GM19468 (cell line): ENCODE measurements around the gene ACHE.
"Not testable (repeated sequence)": the region's sequence is repeated elsewhere in the genome, so short reads cannot be mapped to it uniquely, and the experiment has no call there.

Experiments used
- ATAC-seq: cut with Tn5 transposase; IDR thresholded peaks from one replicate; pipeline ENCODE4 v1.9.1; 2021; ENCODE audit warnings: mild to moderate bottlenecking, moderate library complexity, moderate number of reproducible peaks; ENCODE audit not compliant: unreplicated experiment; ENCODE audit errors: extremely low read depth

ACHE gene

DNA sequence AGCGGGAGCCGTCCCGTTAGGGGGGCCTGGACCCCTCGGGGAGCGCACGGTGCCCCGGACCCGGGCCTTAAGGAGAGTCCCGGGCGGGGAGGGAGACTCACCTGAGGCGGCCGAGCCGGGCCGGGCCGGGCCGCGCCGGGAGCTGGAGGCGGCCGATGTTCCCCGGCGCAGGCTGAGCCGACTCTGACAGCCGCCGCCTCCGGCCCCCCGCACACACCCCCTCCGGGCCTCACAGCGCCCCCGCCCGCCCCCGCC, at the start of gene ACHE:
Gene ACHE (minus strand): TSS at position 188 of the 255 bp plus-strand sequence. CDS start 1,656 bp downstream, outside the sequence.
- ATAC-seq: no peak

DNA sequence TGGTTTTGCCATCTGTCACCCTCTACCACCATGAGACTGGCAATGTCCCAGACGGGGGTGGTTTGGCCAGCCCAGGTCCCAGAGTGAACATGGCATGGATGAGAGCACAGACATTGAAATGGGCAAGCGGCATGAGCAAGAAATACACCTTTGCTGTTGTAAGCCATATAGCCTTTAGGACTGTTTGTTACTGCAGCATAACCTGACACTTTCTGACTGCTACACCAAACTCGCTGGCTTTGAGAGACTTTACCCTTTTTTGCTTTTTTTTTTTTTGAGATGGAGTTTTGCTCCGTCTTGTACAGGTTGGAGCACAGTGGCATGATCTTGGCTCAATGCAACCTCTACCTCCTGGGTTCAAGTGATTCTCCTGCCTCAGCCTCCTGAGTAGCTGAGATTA, 48.5 kb upstream of the ACHE start:
- ATAC-seq: no peak

DNA sequence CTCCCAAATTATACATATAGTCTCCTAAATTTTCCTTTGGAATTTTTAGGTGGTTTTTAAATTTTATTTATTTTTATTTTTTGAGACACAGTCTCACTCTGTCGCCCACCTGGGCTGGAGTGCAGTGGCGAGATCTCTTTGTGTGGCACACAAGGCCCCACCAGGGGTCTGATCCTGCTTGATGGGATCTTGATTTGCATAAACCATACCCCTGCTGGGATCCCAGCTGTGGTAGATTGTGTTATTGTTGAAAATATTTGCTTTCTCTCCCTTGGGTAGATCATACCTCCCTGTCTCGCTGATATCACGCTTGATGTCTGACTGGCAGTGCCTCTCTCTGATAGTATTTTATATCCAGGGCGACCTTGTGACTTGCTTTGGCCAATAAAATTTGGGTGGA, 48.0 kb upstream of the ACHE start:
- no peak for ATAC-seq

DNA sequence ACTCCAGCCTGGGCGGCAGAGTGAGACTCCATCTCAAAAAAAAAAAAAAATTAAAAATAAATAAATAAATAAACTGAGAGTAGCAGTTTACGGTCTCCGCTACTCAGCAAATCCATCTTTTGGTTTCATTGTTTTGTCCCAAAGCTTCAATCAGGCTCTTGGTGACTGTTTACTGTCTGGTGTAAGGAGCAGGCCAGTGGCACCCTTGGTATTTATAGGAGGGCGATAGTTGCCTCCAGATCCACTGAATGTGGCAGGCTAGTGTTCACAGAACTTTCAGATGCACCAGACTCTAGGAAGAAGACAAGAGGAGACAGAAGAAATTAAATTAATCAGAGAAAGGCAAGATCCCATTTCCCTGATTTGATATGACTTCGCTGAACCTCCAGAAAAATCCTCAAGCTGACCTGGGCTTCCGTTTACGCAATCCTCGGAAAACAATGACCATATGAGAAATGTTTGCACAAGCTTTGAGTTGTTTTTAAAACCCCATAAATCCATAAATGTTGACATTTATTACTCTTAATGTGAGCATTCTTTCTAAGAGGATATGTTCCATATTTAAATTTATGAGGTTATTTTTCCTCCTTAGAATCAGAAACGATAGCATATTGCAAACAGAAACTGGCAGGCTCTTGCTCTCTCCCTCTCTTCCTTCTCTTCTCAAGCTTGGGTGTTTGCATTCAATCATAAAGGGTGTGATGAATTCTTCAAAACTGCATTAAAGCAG, 46.5 kb upstream of the ACHE start:
- no peak for ATAC-seq

DNA sequence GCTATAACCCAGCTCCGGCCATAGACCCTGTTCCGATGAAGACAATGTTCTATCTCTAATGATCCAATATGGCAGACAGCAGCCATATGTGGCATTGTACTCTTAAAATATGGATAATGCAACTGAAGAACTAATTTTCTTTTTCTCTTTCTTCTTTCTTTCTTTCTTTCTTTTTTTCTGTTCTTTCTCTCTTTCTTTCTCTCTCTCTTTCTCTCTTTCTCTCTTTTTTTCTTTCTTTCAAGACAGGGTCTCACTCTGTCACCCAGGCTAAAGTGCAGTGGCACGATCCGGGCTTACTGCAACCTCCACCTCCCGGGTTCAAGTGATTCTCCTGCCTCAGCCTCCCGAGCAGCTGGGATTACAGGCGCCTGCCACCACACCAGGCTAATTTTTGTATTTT, 40.5 kb upstream of the ACHE start:
- not testable (repeated sequence) for ATAC-seq

DNA sequence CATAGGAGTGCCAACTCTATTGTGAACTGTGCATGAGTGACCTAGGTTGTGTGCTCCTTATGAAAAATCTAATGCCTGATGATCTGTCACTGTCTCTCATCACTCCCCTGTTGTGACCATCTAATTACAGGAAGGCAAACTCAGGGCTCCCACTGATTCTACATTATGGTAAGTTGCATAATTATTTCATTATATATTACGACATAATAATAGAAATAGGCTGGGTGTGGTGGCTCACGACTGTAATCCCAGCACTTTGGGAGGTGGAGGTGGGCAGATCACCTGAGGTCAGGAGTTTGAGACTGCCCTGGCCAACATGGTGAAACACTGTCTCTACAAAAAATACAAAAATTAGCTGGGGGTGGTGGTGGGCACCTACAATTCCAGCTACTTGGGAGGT, 39.7 kb upstream of the ACHE start:
- ATAC-seq: not testable (repeated sequence)

DNA sequence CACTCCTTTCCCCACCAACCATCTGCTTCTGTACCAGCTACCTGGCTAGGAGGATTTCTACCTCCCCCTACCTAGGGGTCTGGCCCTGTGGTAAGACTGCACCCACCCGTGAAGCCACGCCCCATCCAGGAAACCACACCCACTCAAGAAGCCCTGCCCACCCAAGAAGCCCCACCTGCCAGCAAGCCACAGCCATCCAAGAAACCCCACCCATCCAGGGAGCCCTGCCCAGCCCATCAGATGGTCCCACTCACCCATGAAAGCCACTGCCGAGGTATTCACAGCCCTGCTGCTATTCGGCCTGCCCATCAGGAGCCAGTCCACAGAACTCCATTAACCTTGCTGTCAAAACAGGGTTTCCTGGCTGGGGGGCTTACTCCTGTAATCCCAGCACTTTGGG, 38.0 kb upstream of the ACHE start:
- ATAC-seq: no peak

DNA sequence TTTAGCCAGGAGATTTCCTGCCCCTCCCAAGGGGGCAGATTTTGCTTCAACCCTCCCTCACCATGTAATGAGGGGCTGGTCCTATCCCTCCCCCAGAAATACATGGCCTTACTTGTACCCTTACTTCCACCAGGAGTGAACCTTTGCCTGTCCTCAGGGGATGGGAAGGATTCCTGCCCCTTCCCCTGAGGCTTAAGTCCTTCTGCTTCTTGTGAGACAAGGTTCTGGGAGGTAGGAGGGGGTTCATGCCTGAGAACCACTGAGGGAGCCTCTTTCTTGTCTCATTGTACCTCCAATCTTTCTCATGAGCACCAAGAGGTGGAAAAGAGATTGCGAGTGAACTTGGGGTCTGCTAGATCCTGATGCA, 34.1 kb upstream of the ACHE start:
- no peak for ATAC-seq

DNA sequence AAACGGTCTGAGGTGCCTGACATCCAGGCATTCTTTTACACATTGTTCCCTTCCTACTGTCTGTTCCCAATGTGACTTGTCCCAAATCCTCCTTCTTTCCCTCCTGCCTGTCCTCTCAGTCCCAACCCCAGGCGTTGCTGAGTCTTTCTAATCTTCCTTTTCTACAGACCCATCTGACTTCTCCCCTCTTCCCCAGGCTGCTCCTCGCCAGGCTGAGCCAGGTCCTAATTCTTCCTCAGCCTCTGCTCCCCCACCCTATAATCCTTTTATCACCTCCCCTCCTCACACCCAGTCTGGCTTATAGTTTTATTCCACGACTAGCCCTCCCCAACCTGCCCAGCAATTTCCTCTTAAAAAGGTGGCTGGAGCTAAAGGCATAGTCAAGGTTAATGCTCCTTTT, 27.9 kb upstream of the ACHE start:
- ATAC-seq: not testable (repeated sequence)

DNA sequence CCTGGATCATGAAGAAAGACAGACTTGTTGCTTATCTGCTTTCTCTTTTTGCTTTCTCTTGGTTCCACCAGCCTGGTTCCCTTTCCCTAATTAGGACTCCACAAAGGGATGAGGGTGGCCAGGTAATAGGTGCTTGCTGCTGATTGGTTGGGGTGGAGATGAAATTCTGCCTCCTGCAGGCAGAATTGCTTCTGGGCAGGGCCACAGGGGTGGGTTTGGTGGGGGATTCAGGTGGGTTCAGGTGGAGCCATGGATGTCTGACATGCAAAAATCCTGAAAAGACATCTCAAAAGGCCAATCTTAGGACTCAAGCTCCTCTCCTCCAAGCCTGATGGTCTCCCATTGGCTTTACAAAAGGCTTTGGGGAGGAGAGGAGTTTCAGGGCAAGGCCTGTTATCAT, 25.4 kb upstream of the ACHE start:
- no peak for ATAC-seq

DNA sequence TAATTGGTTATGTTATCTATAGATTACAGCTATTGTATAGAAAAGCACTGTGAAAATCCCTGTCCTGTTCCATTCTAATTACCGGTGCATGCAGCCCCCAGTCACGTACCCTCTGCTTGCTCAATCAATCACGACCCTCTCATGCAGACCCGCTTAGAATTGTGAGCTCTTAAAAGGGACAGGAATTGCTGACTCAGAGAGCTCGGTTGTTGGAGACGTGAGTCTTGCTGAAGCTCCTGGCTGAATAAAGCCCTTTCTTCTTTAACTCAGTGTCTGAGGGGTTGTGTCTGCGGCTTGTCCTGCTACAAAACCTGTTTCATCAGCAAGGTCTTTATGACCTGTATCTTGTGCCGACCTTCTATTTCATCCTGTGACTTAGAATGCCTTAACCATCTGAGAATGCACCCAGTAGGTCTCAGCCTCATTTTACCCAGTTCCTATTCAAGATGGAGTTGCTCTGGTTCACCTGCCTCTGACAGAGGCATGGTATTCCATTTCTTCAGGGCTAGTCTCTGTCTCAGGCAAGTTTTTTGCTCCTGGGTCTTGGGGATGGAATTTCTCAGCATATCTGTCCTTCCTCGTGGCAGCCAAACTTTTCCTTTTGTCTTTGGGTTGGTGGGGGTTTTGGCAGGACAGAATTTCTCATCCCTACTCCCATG, 24.2 kb upstream of the ACHE start:
- ATAC-seq: not testable (repeated sequence)

DNA sequence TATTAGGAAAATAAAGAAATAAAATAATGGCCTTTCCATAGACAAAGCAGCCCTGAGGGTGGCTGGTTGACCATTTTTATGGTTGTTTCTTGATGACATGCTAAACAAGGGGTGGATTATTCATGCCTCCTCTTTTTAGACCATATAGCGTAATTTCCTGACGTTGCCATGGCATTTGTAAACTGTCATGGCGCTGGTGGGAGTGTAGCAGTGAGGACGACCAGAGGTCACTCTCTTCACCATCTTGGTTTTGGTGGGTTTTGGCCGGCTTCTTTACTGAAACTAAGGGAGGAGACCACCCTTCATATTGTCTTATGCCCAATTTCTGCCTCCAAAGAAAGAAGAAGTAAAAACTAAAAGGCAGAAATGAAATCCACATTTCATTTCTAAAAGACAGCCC, 23.6 kb upstream of the ACHE start:
- not testable (repeated sequence) for ATAC-seq

DNA sequence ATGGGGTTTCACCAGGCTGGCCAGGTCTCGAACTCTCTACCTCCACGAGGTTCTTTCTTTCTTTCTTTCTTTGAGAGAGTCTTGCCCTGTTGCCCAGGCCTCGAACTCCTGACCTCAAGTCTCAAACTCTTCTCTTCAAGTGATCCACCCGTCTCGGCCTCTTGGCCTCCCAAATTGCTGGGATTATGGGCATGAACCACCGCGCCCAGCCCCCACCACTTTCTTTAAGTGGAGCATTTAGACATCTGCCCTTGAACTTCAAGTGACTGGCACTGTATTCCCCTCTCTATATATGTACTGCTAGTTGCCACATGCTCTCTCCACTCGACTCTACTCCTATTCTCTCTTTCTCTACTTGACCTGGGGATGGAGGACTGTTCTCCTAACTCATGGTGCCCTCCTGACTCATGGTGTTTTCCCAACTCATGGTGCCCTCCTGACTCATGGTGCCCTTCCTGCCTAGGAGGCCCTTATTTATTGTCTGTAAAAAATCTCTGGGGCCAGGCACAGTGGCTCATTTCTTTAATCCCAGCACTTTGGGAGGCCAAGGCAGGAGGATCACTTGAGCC, 19.3 kb upstream of the ACHE start:
- no peak for ATAC-seq

DNA sequence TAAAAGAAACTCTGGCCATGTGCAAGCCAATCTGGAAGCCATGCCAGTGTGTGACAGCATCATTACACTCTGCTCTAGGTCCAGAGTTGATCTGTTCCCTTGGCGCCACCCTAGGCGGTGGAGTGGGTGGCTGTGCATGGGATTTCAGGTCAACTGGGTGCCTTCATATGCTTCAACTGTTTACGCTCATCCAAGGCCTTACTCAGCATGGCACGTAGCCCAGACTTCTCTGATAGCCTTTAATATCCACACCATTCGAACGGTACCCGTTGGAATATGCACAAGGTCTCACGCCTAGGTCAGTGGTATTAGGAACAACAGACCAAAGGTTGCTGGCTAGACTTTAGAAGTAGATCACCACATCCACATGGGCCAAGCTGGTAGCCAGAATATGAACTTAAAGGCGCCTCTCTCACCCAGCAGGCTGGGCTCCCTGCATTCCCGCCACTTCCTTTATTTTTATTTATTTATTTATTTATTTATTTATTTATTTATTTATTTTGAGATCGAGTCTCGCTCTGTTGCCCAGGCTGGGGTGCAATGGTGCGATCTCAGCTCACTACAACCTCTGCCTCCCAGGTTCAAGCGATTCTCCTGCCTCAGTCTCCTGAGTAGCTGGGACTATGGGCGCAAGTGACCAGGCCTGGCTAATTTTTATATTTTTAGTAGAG, 18.7 kb upstream of the ACHE start:
- ATAC-seq: no peak

DNA sequence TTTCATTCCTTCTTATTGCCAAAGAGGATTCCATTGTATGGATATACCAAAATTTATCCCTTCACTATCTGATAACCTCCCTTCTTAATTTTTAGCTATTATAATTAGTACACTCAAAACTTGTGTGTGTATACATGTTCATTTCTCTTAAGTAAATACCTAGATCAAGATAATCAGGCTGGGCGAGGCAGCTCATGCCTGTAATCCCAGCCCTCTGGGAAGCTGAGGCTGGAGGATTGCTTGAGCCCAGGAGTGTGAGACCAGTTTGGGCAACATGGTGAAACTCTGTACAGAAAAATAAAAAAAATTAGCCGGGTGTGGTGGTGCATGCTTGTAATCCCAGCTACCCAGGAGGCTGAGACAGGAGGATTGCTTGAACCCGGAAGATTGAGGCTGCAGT, 15.8 kb upstream of the ACHE start:
- ATAC-seq: no peak

DNA sequence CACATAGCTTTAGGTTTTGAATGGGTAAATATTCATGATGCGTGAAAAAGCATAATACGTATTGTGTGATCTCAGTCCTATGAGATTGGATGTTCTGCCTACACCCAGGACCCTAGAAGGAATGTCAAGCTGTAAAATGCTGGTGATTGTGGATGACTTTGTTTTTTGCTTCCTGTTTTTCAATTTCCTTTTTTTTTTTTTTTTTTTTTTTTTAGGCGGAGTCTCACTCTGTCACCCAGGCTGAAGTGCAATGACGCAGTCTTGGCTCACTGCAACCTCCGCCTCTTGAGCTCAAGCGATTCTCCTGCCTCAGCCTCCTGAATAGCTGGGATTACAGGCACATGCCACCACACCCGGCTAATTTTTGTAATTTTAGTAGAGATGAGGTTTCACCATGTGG, 14.8 kb upstream of the ACHE start:
- ATAC-seq: not testable (repeated sequence)

DNA sequence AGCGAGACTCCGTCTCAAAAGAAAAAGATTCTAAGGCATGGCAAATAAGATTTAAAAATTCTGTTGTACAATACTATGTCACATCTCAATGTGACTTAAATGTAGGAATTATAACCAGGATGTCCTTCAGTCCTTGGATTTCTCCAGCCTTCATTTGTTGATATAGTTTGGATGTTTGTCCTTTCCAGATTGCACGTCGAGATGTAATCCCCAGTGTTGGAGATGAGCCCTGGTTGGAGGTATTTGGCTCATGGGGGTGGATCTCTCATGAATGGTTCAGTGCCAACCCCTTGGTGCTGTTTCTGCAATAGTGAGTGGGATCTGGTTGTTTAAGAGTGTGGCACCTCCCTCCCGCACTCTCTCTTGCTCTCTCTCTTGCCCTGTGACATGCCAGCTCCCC, 12.8 kb upstream of the ACHE start:
- ATAC-seq: no peak

DNA sequence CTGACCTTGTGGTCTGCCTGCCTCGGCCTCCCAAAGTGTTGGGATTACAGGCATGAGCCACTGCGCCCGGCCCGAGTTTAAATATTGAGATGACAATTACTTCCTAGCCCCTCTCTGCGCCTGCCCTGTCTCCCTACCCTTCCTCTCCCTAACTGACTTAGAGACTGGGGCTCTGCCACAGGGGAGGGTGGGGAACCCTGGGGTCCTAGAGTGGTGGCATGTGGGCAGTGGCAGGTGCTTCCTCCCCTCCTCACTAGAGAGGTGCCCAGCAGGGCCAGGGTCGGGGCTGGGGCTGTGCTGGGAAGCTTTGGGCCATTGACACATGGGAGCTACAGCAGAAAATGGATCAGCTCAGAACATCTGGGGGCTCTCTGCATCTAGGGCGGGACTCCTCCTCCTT, 7.0 kb upstream of the ACHE start:
- no peak for ATAC-seq

DNA sequence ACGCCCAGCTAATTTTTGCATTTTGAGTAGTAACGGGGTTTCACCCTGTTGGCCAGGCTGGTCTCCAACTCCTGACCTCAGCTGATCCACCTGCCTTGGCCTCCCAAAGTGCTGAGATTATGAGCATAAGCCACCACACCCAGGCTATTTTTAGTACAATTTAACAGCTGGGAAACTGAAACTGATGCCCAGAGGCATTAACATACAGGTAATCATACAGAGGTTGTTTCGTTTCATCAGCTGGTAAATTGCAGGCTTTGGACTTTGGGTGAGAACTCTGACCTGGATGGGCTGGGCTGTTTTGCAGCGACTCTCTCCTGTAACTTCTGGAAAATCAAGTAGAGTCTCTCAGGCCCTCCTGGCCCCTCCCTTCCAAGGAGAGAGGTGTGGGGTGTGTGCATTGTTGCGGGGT, 6.2 kb upstream of the ACHE start:
- ATAC-seq: no peak

DNA sequence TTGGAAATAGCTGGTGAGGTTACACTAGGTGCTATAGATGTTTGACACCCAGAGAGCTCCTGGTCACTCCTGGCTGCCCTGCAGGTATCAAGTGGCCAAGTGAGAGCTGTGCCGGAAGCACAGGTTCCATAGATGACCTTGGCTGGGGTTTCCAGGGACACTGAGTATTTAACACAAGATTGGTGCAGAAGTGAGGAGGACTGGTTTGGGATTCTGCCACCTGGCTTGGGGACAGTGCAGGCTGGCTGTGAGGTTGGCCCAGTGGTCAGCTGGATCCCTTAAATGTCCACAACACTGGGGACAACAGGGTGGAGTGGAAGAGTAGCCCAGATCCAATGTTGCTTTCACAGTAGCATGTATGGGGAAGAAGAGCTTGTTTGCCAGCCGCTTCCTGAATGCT, 5.3 kb upstream of the ACHE start:
- no peak for ATAC-seq

DNA sequence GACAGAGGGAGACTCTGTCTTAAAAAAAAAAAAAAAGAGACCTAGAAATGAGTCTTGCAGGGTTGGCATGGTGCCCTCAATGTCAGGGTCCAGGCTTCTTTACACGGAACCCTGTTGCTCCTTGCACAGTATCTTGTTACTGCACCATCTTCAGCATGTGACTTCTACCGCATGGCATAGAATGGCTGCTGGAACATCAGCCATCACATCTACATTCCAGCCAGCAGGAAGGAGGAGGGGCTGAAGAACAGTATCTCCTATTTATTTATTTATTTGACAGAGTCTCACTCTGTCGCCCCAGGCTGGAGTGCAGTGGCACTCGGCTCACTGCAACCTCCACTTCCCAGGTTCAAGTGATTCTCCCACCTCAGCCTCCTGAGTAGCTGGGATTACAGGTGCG, 3.7 kb upstream of the ACHE start:
- ATAC-seq: no peak
